ENCODE results near the gene RAP1GDS1.

The RAP1GDS1 gene

DNA sequence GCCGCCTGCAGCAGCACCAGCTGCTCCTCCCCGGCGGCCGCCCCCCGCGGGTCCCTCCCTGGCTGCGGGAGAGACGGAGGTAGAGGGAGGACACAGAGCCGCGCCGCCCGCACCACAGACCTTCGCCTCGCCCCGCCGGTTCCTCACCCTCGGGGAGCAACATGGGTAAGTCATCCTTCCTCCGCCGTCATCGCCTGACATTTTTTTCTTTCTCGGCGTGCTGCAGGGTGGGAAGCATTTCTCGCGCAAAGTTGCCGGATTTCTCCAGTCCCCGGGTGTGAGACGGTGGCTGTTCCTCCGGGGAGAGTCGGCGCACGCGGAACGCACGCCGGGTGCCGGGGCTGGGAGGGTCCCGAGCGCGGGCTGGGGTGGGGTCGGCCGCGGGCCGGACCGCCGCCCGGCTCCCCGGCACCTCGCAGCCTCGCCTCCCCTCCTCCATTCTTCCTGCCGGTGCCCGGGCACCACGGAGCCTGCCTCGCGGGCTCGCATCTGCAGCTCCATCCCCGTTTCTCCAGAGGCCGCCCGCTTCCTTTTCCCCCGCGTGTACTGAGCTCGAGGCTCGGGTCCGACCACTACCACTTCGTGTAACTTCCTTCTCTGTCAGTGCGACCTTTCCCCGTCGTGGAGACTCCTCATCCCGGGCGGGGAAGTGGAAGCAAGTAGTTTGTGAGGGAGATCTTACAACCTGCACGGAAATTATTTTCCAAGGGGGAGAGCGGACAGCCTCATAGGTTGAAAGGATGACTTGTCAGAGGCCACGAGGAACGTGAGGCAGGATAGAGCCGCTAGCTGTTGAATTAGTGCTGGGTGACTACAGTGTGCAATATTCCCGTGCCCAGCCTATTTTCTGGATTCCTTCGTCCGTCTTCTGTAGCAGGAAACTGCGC lies 464 bp downstream of the RAP1GDS1 start:
- peak overlapping the region; percentile 86 for H3K4me3 ChIP-seq (ENCODE audit: control insufficient read depth, low read depth, low read length)
- TF ChIP-seq CTCF (IDR thresholded peaks at IDR 0.05; ENCODE audit: control insufficient read depth, insufficient read depth, low read depth, low read length, missing control alignments): no peak
- DNase-seq (ENCODE audit: low read depth): no peak

- DNase-seq (ENCODE audit: low read depth): no peak
- no peak for TF ChIP-seq CTCF (IDR thresholded peaks at IDR 0.05; ENCODE audit: control insufficient read depth, insufficient read depth, low read depth, low read length, missing control alignments)
- H3K4me3 ChIP-seq (ENCODE audit: control insufficient read depth, low read depth, low read length): peak overlapping the region; percentile 86
Measured at GRCh38 chr4:98262431-98262830, 1.2 kb downstream of the RAP1GDS1 start.

DNA sequence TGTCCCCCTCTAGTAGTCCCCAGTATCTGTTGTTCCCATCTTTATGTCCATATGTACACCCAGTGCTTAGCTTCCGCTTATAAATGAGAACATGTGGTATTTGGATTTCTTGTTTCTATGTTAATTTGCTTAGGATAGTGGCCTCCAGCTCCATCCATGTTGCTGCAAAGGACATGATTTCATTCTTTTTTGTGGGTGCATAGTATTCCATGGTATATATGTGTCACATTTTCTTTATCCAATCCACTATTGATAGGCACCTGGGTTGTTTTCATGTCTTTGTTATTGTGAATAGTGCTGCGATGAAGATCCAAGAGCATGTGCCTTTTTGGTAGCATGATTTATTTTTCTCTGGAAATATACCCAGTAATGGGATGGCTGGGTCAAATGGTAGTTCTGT lies 6.3 kb downstream of the RAP1GDS1 start:
- DNase-seq (ENCODE audit: low read depth): no peak
- no peak overlapping the region for H3K4me3 ChIP-seq (ENCODE audit: control insufficient read depth, low read depth, low read length)
- no peak for TF ChIP-seq CTCF (IDR thresholded peaks at IDR 0.05; ENCODE audit: control insufficient read depth, insufficient read depth, low read depth, low read length, missing control alignments)

- no peak for TF ChIP-seq CTCF (IDR thresholded peaks at IDR 0.05; ENCODE audit: control insufficient read depth, insufficient read depth, low read depth, low read length, missing control alignments)
- no peak for DNase-seq (ENCODE audit: low read depth)
- H3K4me3 ChIP-seq (ENCODE audit: control insufficient read depth, low read depth, low read length): no peak overlapping the region
Measured at GRCh38 chr4:98275145-98275544, 14.0 kb downstream of the RAP1GDS1 start.

GRCh38 chr4:98283219-98284189 lies 22.3 kb downstream of the RAP1GDS1 start:
- TF ChIP-seq CTCF (IDR thresholded peaks at IDR 0.05; ENCODE audit: control insufficient read depth, insufficient read depth, low read depth, low read length, missing control alignments): no peak
- no peak overlapping the region for H3K4me3 ChIP-seq (ENCODE audit: control insufficient read depth, low read depth, low read length)
- DNase-seq (ENCODE audit: low read depth): no peak

DNA sequence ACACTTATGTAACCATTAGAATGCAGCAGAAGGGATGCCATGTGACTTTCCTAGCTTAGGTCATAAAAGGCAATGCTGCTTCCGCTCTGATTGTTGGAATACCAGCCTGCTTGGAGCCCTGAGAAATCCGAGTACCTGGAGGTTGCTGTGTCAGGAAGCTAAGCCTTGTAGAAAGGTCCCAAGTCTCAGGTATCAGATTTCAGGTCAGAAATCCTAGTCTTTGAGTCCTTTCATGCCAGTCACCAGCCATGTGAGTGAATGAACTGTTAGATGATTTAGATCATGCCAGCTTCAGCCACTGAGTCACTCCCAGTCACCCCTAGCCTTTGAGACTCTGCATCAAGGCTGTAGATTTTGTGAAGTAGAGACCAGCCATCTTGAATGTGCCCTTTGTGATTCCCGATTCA lies 23.5 kb downstream of the RAP1GDS1 start:
- TF ChIP-seq CTCF (IDR thresholded peaks at IDR 0.05; ENCODE audit: control insufficient read depth, insufficient read depth, low read depth, low read length, missing control alignments): no peak
- H3K4me3 ChIP-seq (ENCODE audit: control insufficient read depth, low read depth, low read length): no peak overlapping the region
- no peak for DNase-seq (ENCODE audit: low read depth)

Data from AG09309 (cell line).